Transverse colon (tissue), 4 donors: ENCODE data around the gene MXD4.

ENCODE experiments used
- CTCF ChIP-seq, 5 experiments: fragments of 200-600 bp in 3 of 5; fragments of 450-650 bp in 2 of 5; sonication (generic) in 3 of 5; IDR thresholded peaks; 1 replicate in 2 of 5; 2 replicates in 3 of 5; pipeline ENCODE4 v1.5.1; 2016 to 2017; ENCODE audit warnings: antibody characterized with exemption in 5 of 5, inconsistent platforms in 3 of 5, mild to moderate bottlenecking in 2 of 5, moderate library complexity in 1 of 5
- EP300 ChIP-seq: sonication (generic); formaldehyde crosslinking; IDR thresholded peaks from one replicate; pipeline ENCODE4 v1.6.1; 2017; ENCODE audit warnings: antibody characterized with exemption, low read depth
- POLR2AphosphoS5 ChIP-seq, 3 donors: sonication (generic); formaldehyde crosslinking; IDR thresholded peaks; one replicate each; pipeline ENCODE4 v1.6.1; 2016; ENCODE audit warnings: antibody characterized with exemption in 3 of 3

- no peak for TF ChIP-seq CTCF (IDR thresholded peaks at IDR 0.05)
- no peak for TF ChIP-seq EP300
- no peak for TF ChIP-seq POLR2AphosphoS5 (IDR thresholded peaks at IDR 0.05)
Measured at GRCh38 chr4:2289955-2290333, 28.0 kb upstream of the MXD4 start.
